HPDE6-E6E7 (cell line): Measurements from ENCODE around the gene DGKB.

Experiments
- DNase-seq: peaks from one replicate; pipeline ENCODE4 v3.0.0; 2011; ENCODE audit warnings: missing footprints; ENCODE audit errors: extremely low spot score

Gene DGKB

DNA sequence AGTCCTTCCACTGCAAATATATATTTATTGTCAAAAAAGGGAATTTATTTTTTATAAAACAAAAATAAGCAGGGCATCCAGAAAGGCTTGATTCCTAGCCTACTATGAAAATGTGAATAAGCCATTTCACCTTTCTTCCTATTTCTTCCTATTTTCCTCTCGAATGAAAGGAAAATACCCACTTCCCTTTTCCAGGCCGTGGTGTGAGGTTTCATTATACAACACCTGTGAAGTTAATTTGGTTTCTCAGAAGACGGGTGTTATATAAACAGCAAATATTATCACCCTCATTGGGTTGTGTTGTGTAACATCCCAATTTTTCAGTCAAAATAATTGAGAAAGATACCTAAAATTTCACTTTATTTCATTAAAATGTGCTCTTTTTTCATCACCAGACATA, 214.3 kb downstream of the DGKB start:
- no peak for DNase-seq

DNA sequence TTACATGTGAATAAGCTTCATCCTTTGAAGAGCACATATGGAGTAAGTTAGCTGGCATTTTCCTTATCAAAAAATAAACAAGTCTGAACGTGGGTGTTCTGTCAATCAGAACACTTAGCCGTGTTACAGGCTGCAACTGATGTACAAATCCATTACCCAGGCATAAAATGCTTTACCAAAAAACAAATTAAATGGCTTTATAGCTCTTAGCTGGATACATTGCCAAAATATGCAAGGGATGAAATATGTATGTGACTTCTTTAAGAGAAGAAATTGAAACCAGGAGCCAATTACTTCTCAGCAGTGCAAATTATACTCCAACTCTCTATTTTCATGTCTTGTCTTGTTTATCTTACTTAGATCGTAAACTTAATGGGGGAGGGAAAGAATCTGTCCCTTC, 214.8 kb downstream of the DGKB start:
- peak; percentile 4 for DNase-seq

DNA sequence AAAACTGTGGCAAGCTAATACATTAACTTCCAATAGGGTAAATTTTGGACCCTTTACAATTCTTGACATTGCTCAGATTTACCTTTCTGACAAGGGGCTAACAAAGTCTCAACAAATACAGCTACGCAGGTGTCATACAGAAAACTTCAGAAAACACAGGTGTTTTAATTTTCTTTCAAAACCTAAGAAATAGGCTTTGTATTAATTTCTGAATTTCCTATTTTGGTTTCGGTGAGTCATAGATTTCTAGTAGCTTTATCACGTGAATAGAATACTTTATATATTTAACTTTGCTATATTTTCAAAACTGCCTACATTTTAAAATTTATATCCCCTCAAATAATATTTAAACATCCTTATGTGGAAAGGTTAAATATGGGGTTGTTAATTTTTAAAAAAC, 215.3 kb downstream of the DGKB start:
- DNase-seq: no peak

DNA sequence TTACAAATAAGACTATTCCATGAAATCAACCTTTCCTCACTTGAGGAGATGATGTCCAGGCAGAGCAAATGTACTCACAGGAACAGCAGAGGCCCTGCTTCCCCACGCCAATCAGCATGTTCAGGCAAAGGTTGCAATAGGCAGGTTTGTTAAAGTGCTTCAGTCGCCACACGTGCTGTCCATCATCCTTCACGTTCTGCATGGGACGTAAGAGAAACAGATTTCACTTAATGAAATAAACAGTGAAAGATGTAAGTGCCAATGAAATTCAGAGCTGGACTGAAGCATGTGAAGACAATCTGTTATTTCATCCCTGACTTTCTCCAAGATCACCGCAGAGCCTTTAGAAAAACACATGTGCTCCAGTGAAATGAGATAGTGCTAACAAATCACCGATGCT, 217.4 kb downstream of the DGKB start:
- no peak for DNase-seq

DNA sequence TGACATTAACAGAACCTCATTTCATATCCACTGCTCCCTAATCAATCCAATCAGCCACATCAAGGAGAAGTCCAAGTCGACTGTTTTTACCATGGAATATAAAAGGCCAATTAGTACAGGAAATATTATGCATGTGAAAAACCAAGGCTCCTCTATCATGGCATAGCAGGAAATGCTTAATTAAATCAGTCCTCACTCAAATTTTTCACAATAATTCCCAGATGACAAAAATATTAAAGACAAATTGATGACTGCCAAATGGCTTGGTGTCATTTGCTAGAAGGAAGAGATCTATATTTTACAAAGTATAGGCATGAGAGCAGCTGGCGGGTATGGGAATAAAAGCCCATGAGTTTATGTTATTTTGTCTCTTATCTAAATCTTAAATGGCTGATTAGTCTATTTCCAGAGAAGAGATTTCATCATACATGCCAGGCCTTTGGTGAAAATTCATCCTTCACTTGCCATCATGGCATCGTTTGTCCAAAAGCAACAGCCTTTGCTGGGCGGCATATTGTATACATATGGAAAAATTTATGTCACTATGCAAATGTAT, 219.6 kb downstream of the DGKB start:
- no peak for DNase-seq

DNA sequence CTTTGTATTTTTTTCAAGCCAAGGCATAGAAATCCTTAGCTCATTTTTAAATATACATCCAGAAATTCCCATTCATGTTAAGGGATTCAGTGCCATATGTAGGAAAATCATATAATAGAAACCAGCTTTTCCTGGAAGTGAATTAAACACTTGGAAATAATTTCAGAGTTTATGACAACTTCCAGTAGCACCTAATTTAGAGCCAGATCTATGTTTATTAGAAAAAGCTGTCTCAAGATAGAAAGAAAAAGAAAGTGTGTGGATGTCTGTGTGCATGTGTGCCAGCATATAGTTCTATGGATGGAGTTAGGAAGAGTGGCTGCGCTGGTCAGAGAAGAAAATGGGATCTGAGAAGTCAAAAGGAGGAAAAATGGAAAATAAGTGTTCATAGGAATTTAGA, 225.7 kb downstream of the DGKB start:
- DNase-seq: no peak

DNA sequence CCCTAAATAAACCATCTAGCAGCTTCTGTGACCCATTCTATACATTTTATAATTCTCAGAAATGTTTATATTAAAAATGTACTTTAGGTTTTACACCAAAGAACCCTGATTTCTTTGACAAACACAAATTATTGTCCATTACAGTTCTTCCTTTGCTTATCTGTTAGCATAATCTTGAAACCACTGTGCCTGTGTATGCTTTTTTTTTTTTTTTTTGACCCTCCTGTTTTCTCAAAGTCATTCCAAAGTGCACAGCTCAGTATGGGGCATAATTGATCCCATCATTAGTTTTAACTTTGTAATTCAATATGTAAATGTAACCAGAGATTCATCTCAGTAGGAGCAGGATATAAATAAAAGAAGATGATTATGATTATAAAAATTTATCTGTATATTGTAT, 229.3 kb downstream of the DGKB start:
- no peak for DNase-seq

DNA sequence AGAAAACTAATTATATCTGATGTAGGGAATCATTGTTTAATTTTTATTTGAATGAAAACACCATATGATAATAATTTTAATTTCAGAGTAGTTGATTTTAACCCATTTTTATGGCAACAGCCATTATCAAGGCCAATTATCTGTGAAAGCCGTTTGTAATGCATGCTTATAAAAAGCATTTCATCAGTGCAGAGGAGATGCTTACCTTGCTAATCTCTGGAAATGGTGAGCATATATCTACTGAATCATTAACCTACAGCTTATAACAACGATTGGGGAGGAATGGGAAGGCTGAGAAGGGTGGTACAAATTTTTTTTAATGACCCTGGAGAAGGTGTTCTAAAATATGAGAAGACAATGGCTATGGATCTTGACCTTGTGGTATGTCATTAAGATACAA, 235.6 kb downstream of the DGKB start:
- DNase-seq: no peak

DNA sequence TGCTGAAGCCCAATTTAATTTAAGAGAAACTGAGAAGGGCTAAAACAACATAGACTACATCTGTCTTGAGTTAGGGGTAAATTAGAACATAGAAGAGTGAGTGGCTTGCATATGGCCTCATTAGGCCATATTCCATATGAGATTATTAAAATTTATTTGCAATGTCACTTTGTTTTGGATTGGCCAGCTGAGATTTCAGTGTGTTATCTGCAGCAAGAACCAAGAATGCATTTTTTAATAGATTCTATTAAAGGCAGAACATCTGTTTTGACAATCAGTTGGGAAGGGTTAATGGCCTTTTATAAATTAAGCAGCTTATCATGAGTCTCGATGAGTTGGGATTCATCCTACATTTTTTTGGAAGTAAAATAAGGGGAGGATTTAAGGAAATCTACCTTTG, 236.2 kb downstream of the DGKB start:
- DNase-seq: no peak

DNA sequence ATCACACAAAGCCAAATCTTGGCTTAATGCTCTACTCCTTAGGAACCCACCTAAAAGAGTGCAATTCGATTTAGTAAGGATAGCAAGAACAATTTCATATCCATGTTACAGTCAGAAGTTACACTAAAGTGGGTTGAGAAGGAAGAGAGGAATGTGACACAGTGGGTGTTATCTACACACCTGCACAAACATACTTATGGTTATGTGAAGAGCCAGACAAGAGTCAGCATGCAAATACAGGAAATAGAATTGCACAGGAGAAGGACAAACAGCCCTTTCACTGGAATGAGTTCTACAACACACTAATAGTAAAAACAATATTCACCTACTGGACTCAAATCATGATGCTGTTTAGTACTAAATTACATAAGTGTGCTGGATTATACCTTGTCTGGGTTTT, 262.8 kb downstream of the DGKB start:
- DNase-seq: no peak

DNA sequence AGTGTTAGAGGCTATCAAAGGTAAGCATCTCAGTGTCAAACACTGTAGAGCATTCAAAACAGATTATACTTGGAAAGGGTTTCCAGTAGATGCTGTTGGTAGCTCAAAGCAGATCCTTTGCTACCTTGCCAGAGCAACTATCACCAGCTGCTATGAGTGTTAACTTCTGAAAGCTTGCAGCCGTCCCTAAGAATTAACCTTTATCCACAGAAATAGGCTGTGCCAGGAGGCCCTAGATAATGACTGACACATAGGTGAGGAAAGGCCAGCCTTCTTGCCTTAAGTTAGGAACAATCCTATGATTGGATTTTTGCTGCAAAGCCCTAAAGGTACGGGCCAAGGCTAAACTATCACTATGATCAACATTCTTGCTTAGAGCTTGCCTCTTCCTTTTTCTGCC, 263.2 kb downstream of the DGKB start:
- no peak for DNase-seq

DNA sequence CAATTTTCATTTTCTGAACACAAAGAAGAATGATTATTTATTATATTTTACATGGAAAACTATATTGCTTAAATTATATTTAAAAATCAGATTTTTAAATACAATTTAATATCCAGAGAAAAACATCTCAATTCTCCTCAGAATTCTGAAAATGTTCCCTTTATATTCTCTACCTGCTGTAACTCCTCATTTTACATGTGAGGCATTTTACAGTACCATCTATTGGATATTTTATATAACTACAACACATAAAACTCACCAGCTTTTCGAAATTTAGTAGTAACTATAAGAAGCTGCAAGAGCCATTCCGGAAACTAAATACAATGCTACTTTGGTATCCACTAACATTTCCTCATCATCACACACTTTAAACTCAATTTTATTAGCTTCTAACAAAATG, 264.6 kb downstream of the DGKB start:
- no peak for DNase-seq

DNA sequence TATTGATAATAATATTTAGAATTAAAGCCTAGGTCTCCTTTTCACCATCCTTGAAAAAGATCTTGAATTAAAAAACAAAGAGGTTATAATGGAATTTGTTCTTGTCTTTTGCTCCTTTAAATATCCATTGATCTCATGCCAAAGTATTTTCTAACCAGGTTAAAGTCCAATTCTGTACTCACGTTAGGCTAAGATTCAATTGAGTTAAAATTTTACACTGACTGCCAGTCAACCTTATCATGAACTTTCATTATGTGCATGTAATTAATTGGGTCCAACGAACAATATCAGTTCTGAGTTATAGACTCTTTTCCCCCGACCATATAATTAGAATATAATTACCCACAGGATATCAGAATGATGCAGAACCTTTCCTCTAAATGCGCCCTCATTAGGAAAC, 266.6 kb downstream of the DGKB start:
- DNase-seq: no peak

DNA sequence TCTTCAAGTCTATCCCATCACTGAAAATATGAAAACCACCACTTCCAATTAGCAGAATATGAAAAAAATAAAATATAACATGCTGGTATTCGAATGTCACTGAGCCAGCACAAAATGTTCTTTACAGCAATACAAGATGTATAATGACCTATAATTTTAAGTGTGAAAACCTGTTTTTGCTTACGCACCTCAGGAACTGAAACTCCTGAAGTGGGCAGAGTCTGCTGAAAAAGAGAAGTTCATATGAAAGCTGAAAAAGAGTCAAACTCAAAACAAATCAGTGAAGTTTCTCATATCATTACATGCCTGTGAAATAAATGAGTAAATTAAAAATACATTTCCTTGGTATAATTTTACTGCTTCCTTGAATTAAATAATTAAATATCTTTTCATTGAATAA, 272.5 kb downstream of the DGKB start:
- no peak for DNase-seq

DNA sequence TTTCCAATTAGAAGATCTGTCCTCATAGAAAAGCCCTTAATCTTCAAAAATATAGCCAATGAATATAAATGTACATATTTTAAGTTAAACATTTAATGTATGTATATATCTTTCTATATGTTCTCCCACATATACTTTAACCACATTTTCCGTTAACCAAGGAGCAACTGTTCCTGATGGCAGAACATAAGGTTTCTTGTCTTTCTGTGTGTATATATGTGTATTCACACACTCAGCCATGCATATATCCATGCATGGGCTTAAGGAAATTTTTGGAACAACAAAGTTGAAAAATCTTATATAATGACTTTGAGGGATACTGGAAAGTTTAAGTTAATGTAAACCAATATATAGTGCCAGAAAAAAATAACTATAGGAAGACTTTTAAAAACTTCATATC, 274.0 kb downstream of the DGKB start:
- no peak for DNase-seq

DNA sequence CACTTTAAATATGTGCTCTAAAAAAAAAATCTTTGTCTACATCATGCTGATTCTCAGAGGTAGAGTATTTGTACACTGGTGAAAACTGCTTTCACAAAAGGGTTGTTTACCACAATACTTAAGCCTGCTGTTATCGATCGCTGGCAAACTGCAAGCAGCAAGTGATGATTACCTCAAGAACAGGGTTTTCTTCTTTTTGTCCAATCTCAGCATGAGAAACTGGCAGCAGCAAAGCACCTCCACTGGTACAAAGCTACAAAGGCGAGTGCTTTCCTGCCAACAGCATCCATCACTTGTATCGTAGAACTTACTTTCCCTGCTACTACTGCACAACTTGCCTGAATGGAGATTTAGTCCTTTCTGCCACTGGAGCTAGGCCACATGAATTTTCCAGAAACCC, 276.5 kb downstream of the DGKB start:
- no peak for DNase-seq

DNA sequence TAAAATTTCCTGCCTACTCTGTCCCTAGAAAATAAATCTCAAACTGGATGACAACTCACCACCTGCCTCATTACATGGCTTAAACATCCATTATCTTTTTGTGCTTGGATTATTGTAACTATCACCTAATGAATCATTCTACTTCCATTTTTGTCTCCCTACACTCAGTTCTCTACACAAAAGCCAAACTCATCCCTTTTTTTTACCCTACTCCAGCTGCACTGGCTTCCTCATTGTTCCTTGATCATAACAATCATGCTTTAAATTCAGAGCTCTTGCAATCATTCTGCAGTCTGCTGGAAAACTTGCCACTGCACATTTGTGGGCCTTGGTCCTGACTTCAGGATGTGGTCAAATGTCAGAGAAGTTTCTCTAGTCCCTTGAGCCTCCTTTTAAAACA, 280.0 kb downstream of the DGKB start:
- no peak for DNase-seq

DNA sequence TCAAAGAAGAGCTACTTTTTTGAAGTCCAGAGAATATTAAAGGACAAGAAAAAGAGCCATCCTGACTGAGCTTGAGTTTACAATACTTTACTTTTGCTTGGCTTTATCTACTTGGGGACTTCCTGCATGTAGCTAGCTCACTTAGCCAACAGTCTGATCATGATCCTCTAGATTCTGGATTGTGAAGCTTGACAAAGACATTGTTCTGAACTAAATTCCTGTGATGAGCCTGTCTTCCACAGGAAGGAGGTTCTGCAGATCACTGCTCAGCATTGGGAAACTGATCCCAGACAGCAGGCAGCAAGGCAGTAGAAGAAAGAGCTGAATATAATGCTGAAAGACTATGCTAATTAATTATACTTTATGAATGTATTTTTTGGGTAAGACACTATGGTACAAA, 296.4 kb downstream of the DGKB start:
- no peak for DNase-seq

DNA sequence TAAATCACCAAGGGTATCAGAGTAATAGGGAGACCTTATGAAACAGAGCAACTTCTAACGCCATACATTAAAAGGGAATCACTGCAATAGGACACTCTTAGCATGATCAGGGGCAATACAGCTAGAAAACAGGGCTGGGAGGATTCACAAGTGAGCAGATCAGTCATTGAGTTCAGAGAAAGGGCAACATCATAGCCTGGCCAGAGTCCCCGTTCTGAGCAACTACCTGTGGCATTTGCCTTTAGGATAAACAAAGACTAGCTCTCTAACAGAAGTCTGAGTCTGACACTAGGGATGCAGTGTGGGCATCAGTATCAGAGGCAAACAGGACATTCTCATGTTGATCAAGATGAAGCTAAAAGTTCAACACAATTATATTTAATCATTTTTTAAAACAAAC, 297.9 kb downstream of the DGKB start:
- peak; percentile 8 for DNase-seq

DNA sequence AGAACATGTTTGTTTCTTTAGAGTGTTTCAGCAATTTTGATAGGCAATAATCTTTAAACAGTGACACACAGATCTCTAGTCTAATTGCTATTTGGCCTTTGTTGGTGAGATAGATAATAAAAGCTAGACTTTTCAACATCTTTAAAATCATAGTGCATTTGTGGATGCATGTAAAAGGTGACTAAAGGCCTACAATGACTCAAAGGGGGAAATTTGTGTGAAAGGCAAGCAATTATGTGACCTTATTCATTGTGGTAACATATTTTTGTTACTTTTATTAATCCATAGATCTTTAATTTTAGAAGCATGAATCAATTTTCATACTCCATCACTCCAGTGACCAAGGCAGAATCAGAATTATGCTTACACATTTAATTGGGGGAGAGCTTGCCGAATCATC, 299.7 kb downstream of the DGKB start:
- no peak for DNase-seq

DNA sequence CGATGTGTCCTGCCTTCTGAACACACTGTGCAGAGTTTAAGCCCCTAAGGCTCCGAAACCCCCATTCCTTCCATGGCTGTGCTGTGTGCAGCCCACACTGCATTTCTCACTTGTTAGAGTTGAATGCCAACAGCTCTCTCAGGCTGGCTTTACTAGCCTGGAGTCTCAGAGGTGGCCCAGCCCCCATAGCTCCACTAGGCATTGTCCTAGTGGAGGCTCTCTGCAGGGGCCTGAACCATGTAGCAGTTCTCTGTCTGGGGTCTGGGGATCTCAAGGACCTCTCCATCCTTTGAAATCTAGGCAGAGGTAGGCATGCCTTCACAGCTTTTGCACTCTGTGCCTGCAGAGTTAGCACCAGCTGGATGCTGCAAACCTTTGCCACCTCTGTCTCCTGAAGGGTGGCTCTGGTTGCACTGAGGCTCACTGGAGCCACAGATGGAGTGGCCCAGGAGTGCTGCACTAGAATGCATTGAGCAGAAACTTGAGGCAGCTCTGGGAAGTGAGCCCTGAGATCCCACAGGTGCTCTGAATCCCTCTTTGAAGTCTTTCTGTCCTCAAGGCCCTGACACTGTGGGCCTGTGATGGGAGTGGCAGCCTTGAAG, 301.7 kb downstream of the DGKB start:
- no peak for DNase-seq

DNA sequence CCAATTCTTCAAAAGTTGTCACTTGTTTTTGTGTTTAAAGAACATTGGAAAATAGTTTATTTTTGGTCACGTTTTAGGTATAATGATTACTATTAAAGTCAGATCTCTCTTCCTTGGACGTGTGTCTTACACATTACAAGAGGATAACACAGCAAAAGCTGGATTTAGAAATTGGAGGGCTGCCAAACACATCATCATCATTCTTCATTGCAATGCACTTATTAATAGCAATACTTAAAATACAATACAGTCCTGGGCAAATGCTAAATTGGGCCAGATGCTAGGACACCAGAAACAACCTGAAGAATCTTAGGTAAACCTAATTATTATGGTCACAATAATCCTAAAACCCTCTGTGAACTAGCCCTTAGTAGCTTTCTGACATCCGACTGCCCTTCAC, 303.6 kb downstream of the DGKB start:
- DNase-seq: no peak

DNA sequence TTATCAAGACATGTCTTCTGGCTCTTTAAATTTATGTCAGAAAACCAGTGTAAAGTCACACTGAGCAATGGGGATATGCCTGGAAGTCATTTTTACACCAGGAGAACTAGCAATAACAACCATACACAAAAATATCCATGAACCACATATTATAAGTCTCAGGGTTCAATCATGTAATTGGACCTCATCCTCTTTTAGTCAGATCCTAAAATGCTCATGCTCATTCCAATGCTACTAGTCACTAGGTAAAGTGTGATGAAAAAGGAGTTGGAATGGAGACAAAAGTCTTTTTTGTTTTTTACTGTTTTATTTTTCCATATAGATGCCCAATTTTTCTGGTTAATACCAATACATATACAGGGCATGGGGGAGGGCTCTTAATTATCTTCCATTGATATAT, 306.1 kb downstream of the DGKB start:
- DNase-seq: no peak

DNA sequence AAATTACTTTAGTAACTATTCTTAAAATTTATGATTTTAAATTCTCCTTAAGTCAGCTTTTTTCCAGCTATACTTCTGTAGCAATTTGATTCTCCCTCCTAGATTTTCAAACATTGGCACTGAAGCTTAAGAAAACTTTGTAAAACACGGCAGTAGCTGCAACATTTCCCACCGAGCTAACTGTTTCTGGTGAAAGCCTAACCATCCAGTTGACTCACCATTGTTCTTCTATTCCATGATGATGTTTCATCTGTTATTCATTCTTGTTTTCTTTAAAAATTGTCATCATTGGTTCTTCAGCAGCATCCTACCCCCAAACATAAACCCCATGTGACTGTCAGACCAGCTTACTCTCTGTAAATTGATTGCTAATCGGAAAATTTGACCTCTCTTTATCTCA, 312.3 kb downstream of the DGKB start:
- no peak for DNase-seq
